GM23248 (cell line): ENCODE data around the gene COG1.

Experiments used
- EZH2 ChIP-seq: fragments of 200-600 bp; sonication (generic); IDR thresholded peaks from 2 replicates; pipeline ENCODE4 v1.6.1; 2018; ENCODE audit warnings: antibody characterized with exemption, mild to moderate bottlenecking; ENCODE audit not compliant: insufficient read depth, poor library complexity, severe bottlenecking
- EZH2phosphoT487 ChIP-seq: fragments of 200-600 bp; sonication (generic); IDR thresholded peaks from 2 replicates; pipeline ENCODE4 v1.6.1; 2018; ENCODE audit warnings: antibody characterized with exemption, moderate library complexity, mild to moderate bottlenecking, low read depth; ENCODE audit not compliant: insufficient read depth

DNA sequence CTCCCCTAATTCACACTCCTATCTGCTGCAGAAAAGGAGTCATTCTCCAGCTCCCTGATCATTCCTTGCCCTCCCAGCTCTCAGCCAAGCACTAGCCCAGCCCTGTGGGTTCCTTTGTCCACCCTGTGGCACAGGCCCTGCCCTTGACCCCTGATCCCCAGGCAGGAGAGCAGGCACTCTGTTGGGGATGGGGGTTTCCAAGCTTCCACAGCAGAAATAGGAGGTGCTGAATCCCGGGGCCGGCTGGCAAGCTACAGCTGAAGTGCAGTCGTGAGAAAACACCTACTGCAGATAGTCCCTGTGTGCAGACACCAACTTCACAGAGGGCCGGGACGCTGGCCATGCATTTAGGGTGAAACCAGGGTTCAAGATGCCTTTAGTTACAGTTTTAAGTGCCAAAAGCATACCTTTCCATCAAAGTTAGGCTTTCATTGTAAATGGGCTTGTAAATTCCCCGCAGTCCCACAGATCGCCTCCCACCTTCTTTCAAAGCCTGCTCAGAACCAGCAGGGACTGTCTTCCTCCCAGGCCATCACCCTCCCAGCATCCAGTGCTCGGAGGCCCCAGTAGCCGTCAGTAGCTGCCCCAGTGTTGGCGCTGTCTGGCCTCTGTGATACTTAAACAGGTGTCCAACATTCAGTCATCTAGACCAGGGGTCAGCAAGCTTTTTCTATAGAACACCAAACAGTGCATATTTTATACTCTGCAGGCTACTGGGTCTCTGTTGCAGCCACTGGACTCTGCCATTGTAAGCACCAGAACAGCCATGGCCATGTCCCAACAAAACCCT is 58.2 kb downstream of the COG1 start:
- no peak for TF ChIP-seq EZH2
- no peak for TF ChIP-seq EZH2phosphoT487
